ENCODE measurements around the gene KCNIP1.

- TF ChIP-seq, protein P1, sequence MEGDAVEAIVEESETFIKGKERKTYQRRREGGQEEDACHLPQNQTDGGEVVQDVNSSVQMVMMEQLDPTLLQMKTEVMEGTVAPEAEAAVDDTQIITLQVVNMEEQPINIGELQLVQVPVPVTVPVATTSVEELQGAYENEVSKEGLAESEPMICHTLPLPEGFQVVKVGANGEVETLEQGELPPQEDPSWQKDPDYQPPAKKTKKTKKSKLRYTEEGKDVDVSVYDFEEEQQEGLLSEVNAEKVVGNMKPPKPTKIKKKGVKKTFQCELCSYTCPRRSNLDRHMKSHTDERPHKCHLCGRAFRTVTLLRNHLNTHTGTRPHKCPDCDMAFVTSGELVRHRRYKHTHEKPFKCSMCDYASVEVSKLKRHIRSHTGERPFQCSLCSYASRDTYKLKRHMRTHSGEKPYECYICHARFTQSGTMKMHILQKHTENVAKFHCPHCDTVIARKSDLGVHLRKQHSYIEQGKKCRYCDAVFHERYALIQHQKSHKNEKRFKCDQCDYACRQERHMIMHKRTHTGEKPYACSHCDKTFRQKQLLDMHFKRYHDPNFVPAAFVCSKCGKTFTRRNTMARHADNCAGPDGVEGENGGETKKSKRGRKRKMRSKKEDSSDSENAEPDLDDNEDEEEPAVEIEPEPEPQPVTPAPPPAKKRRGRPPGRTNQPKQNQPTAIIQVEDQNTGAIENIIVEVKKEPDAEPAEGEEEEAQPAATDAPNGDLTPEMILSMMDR (IDR thresholded peaks at IDR 0.05), result no peak
- TF ChIP-seq POLR2A (IDR thresholded peaks at IDR 0.05) (no peak), POLR2AphosphoS5 (IDR thresholded peaks at IDR 0.05) (no peak)
Measured at GRCh38 chr5:170643591-170643990, 139.8 kb downstream of the KCNIP1 start.

Data from stomach (tissue), 4 donors.